H9 (cell line): ENCODE data around the gene MTRF1. TPM values are rescaled to one million over a fixed set of nuclear protein-coding genes. Genes with fewer than 3 reads are reported as not detected.

ENCODE experiments used
- DNase-seq: peaks from one replicate; pipeline ENCODE4 v3.0.0-alpha.2; 2017
- H2AFZ ChIP-seq: one replicate; pipeline ENCODE4 v1.6.1; 2013; ENCODE audit warnings: mild to moderate bottlenecking, low read length, control low read depth, moderate library complexity
- H2AK5ac ChIP-seq: 2 replicates; pipeline ENCODE4 v1.6.1; 2013; ENCODE audit warnings: low read length, control low read depth, mixed read lengths; ENCODE audit not compliant: insufficient read length
- H2BK120ac ChIP-seq: one replicate; pipeline ENCODE4 v1.6.1; 2013; ENCODE audit warnings: low read depth, mild to moderate bottlenecking, low read length, control low read depth, inconsistent platforms; ENCODE audit not compliant: poor library complexity, severe bottlenecking
- H2BK12ac ChIP-seq: 2 replicates; pipeline ENCODE4 v1.6.1; 2013; ENCODE audit warnings: low read length, control low read depth, mixed read lengths, low read depth; ENCODE audit not compliant: insufficient read length
- H2BK15ac ChIP-seq: 2 replicates; pipeline ENCODE4 v1.6.1; 2013; ENCODE audit warnings: low read depth, low read length, control low read depth
- H2BK20ac ChIP-seq: one replicate; pipeline ENCODE4 v1.6.1; 2013; ENCODE audit warnings: low read depth, mild to moderate bottlenecking, low read length, control low read depth, inconsistent platforms; ENCODE audit not compliant: poor library complexity, severe bottlenecking
- H2BK5ac ChIP-seq: 2 replicates; pipeline ENCODE4 v1.6.1; 2013; ENCODE audit warnings: low read length, control low read depth, mixed read lengths; ENCODE audit not compliant: insufficient read length
- H3K14ac ChIP-seq: 2 replicates; pipeline ENCODE4 v1.6.1; 2013; ENCODE audit warnings: low read length, control low read depth; ENCODE audit not compliant: insufficient read depth
- H3K18ac ChIP-seq: 2 replicates; pipeline ENCODE4 v1.6.1; 2013; ENCODE audit warnings: low read depth, mild to moderate bottlenecking, mixed read lengths, low read length, control low read depth; ENCODE audit not compliant: insufficient read length
- H3K23ac ChIP-seq: 2 replicates; pipeline ENCODE4 v1.6.1; 2013; ENCODE audit warnings: low read length, control low read depth, mixed read lengths, low read depth; ENCODE audit not compliant: insufficient read length
- H3K23me2 ChIP-seq: 2 replicates; pipeline ENCODE4 v1.6.1; 2013; ENCODE audit warnings: low read depth, mild to moderate bottlenecking, mixed read lengths, low read length, control low read depth; ENCODE audit not compliant: insufficient read length, poor library complexity, severe bottlenecking
- H3K27ac ChIP-seq: 2 replicates; pipeline ENCODE4 v1.5.1; 2013; ENCODE audit warnings: low read length, control low read depth, mixed read lengths, low read depth; ENCODE audit not compliant: insufficient read length
- H3K27me3 ChIP-seq: 2 replicates; pipeline ENCODE4 v1.6.1; 2013; ENCODE audit warnings: low read length, control low read depth, inconsistent platforms; ENCODE audit not compliant: insufficient read depth
- H3K4ac ChIP-seq: 2 replicates; pipeline ENCODE4 v1.6.1; 2013; ENCODE audit warnings: low read depth, mild to moderate bottlenecking, control low read depth, inconsistent platforms, low read length, moderate library complexity
- H3K4me1 ChIP-seq: 2 replicates; pipeline ENCODE4 v1.6.1; 2013; ENCODE audit warnings: low read length, control low read depth, inconsistent platforms; ENCODE audit not compliant: insufficient read depth
- H3K4me2 ChIP-seq: 2 replicates; pipeline ENCODE4 v1.6.1; 2013; ENCODE audit warnings: low read length, control low read depth, mixed read lengths; ENCODE audit not compliant: insufficient read length, insufficient read depth
- H3K56ac ChIP-seq: 2 replicates; pipeline ENCODE4 v1.6.1; 2013; ENCODE audit warnings: low read depth, mild to moderate bottlenecking, mixed read lengths, low read length, control low read depth; ENCODE audit not compliant: insufficient read length
- H3K79me1 ChIP-seq: 2 replicates; pipeline ENCODE4 v1.6.1; 2013; ENCODE audit warnings: low read depth, mild to moderate bottlenecking, moderate library complexity, low read length, control low read depth, inconsistent platforms; ENCODE audit not compliant: insufficient read depth, poor library complexity, severe bottlenecking
- H3K79me2 ChIP-seq: 2 replicates; pipeline ENCODE4 v1.6.1; 2013; ENCODE audit warnings: low read length, control low read depth, inconsistent platforms; ENCODE audit not compliant: insufficient read depth
- H3K9ac ChIP-seq: 2 replicates; pipeline ENCODE4 v1.6.1; 2013; ENCODE audit warnings: low read length, control low read depth, mixed read lengths; ENCODE audit not compliant: insufficient read length; ENCODE audit errors: extremely low read depth
- H3K9me3 ChIP-seq: one replicate; pipeline ENCODE4 v1.6.1; 2013; ENCODE audit warnings: low read depth, low read length, inconsistent platforms; ENCODE audit not compliant: control insufficient read depth
- H3T11ph ChIP-seq: one replicate; pipeline ENCODE4 v1.6.1; 2013; ENCODE audit warnings: mild to moderate bottlenecking, low read length, control low read depth, inconsistent platforms
- H4K20me1 ChIP-seq: one replicate; pipeline ENCODE4 v1.6.1; 2013; ENCODE audit not compliant: control insufficient read depth, insufficient read length, insufficient read depth
- H4K5ac ChIP-seq: 2 replicates; pipeline ENCODE4 v1.6.1; 2013; ENCODE audit warnings: low read depth, mild to moderate bottlenecking, mixed read lengths, low read length, control low read depth; ENCODE audit not compliant: insufficient read length
- H4K8ac ChIP-seq: replicated peaks from 2 replicates; pipeline ENCODE4 v1.6.1; 2013; ENCODE audit warnings: low read length, control low read depth, mixed read lengths, low read depth; ENCODE audit not compliant: insufficient read length
- H4K91ac ChIP-seq: 2 replicates; pipeline ENCODE4 v1.6.1; 2013; ENCODE audit warnings: low read depth, mild to moderate bottlenecking, moderate library complexity, mixed read lengths, low read length, control low read depth; ENCODE audit not compliant: insufficient read length
- H3K27ac Mint-ChIP-seq, 3 experiments: 2 replicates in 2 of 3; 3 replicates in 1 of 3; pipeline ENCODE4 v1.8.0; 2020 to 2021; ENCODE audit warnings: mixed read lengths in 3 of 3, mild to moderate bottlenecking in 1 of 3, moderate library complexity in 1 of 3
- H3K27me3 Mint-ChIP-seq: 2 replicates; pipeline ENCODE4 v1.8.0; 2021; ENCODE audit warnings: low read depth, mild to moderate bottlenecking, moderate library complexity, mixed read lengths
- H3K36me3 Mint-ChIP-seq, 3 experiments: 2 replicates in 2 of 3; 3 replicates in 1 of 3; pipeline ENCODE4 v1.8.0; 2020 to 2021; ENCODE audit warnings: low read depth in 3 of 3, mixed read lengths in 3 of 3; ENCODE audit not compliant: insufficient read depth in 1 of 3
- H3K4me1 Mint-ChIP-seq, 2 experiments: 2 replicates each; pipeline ENCODE4 v1.8.0; 2020; ENCODE audit warnings: mixed read lengths in 2 of 2
- H3K4me3 Mint-ChIP-seq, 2 experiments: 2 replicates in 1 of 2; 3 replicates in 1 of 2; pipeline ENCODE4 v1.8.0; 2020 to 2021; ENCODE audit warnings: mild to moderate bottlenecking in 2 of 2, mixed read lengths in 2 of 2, moderate library complexity in 1 of 2
- H3K9me3 Mint-ChIP-seq, 2 experiments: 2 replicates in 1 of 2; 3 replicates in 1 of 2; pipeline ENCODE4 v1.8.0; 2020; ENCODE audit warnings: mild to moderate bottlenecking in 2 of 2, mixed read lengths in 2 of 2, moderate library complexity in 1 of 2
- WGBS: extraction: QIAGEN DNeasy Blood & Tissue Kit; methylation state at CpG from one replicate; pipeline ENCODE4 v1.1.7; 2013; ENCODE audit warnings: missing lambda C conversion rate, low lambda C conversion rate, mixed read lengths; ENCODE audit not compliant: insufficient read length; ENCODE audit errors: extremely low coverage; 5-methylcytosine and 5-hydroxymethylcytosine counted together
- total RNA-seq: library from RNA; stranded (reverse); gene quantifications from 2 replicates; pipeline ENCODE4 v1.2.1, GENCODE V29; 2021
- TF ChIP-seq, protein P1 (sequence below): fragments of 200-600 bp; sonication (generic); conservative IDR thresholded peaks from 3 replicates; pipeline ENCODE4 v1.8.0; 2021; ENCODE audit warnings: antibody characterized with exemption, mild to moderate bottlenecking

The MTRF1 gene
- total RNA-seq, 1 experiment from 2014 or later: 16.2 TPM

- no peak overlapping the region for H3K56ac ChIP-seq
- H3K4me2 ChIP-seq: no peak overlapping the region
- H2AFZ ChIP-seq: no peak overlapping the region
- no peak overlapping the region for H3T11ph ChIP-seq
- Mint-ChIP-seq H3K27me3 (no peaks in the 10 kb centered on the region), H3K4me1 (peaks cover 7 to 12% of the 10 kb centered on the region in 2 experiments; a peak in 3 of 4 replicates), H3K27ac (no peak overlapping the region), H3K9me3 (peaks cover 0 to 3% of the 10 kb centered on the region in 2 experiments; a peak in 2 of 5 replicates), H3K36me3 (no peaks in the 10 kb centered on the region), H3K4me3 (no peak overlapping the region)
- TF ChIP-seq, protein P1, sequence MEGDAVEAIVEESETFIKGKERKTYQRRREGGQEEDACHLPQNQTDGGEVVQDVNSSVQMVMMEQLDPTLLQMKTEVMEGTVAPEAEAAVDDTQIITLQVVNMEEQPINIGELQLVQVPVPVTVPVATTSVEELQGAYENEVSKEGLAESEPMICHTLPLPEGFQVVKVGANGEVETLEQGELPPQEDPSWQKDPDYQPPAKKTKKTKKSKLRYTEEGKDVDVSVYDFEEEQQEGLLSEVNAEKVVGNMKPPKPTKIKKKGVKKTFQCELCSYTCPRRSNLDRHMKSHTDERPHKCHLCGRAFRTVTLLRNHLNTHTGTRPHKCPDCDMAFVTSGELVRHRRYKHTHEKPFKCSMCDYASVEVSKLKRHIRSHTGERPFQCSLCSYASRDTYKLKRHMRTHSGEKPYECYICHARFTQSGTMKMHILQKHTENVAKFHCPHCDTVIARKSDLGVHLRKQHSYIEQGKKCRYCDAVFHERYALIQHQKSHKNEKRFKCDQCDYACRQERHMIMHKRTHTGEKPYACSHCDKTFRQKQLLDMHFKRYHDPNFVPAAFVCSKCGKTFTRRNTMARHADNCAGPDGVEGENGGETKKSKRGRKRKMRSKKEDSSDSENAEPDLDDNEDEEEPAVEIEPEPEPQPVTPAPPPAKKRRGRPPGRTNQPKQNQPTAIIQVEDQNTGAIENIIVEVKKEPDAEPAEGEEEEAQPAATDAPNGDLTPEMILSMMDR: no peak
- H4K8ac ChIP-seq: no peak overlapping the region
- H3K4ac ChIP-seq: no peak overlapping the region
- H4K20me1 ChIP-seq: no peaks in the 10 kb centered on the region
- no peak overlapping the region for H2BK20ac ChIP-seq
- H3K9me3 ChIP-seq: no peaks in the 10 kb centered on the region
- no peak overlapping the region for H4K5ac ChIP-seq
- no peak overlapping the region for H2AK5ac ChIP-seq
- no peak for DNase-seq
- H3K18ac ChIP-seq: no peak overlapping the region
- H3K9ac ChIP-seq: no peak overlapping the region
- no peaks in the 10 kb centered on the region for H3K23me2 ChIP-seq
- WGBS: no CpG with 5 or more reads among the region's 1 CpG
- no peak overlapping the region for H2BK12ac ChIP-seq
- no peak overlapping the region for H2BK120ac ChIP-seq
- no peaks in the 10 kb centered on the region for H3K79me1 ChIP-seq
- H3K79me2 ChIP-seq: no peaks in the 10 kb centered on the region
- H3K4me1 ChIP-seq: no peaks in the 10 kb centered on the region
- H3K27ac ChIP-seq: no peak overlapping the region
- no peak overlapping the region for H3K14ac ChIP-seq
- H3K23ac ChIP-seq: no peak overlapping the region
- no peak overlapping the region for H4K91ac ChIP-seq
- H2BK5ac ChIP-seq: no peak overlapping the region
- no peaks in the 10 kb centered on the region for H3K27me3 ChIP-seq
- no peak overlapping the region for H2BK15ac ChIP-seq
Observed at GRCh38 chr13:41295973-41296372, 32.6 kb upstream of the MTRF1 start.
